Osteoblast (primary cell): ENCODE results near the gene AKAP10. TPM values are rescaled to one million over a fixed set of nuclear protein-coding genes. Genes with fewer than 3 reads are reported as not detected.

ENCODE experiments used
- DNase-seq: peaks from one replicate; pipeline ENCODE4 v3.0.0; 2011; ENCODE audit warnings: low spot score, mixed read lengths; ENCODE audit not compliant: insufficient read length; ENCODE audit errors: missing footprints
- H2AFZ ChIP-seq: 2 replicates; pipeline ENCODE4 v1.6.0; 2011; ENCODE audit warnings: mild to moderate bottlenecking, low read length
- H3K27ac ChIP-seq: 2 replicates; pipeline ENCODE4 v1.5.1; 2011; ENCODE audit warnings: mild to moderate bottlenecking, low read depth, low read length, moderate library complexity
- H3K27me3 ChIP-seq: 2 replicates; pipeline ENCODE4 v1.6.0; 2012; ENCODE audit warnings: mild to moderate bottlenecking, control low read depth, inconsistent platforms, low read length, moderate library complexity; ENCODE audit not compliant: insufficient read depth
- H3K36me3 ChIP-seq: 2 replicates; pipeline ENCODE4 v1.5.1; 2011; ENCODE audit warnings: mild to moderate bottlenecking, low read length, control low read depth, moderate library complexity; ENCODE audit not compliant: insufficient read depth
- H3K4me1 ChIP-seq: 2 replicates; pipeline ENCODE4 v1.5.1; 2011; ENCODE audit warnings: mild to moderate bottlenecking, low read length, control low read depth, moderate library complexity; ENCODE audit not compliant: insufficient read depth
- H3K4me2 ChIP-seq: 2 replicates; pipeline ENCODE4 v1.6.0; 2011; ENCODE audit warnings: mild to moderate bottlenecking, low read length; ENCODE audit not compliant: insufficient read depth
- H3K4me3 ChIP-seq: fragments of 200-600 bp; sonication (generic); 3 replicates; pipeline ENCODE4 v1.5.1; 2012; ENCODE audit warnings: mild to moderate bottlenecking, low read length, inconsistent platforms; ENCODE audit not compliant: insufficient read depth
- H3K79me2 ChIP-seq: 2 replicates; pipeline ENCODE4 v1.6.0; 2012; ENCODE audit warnings: mild to moderate bottlenecking, low read length, control low read depth, inconsistent platforms; ENCODE audit not compliant: insufficient read depth
- H3K9me3 ChIP-seq: 2 replicates; pipeline ENCODE4 v1.5.1; 2011; ENCODE audit warnings: low read depth, low read length, control low read depth
- H4K20me1 ChIP-seq: 2 replicates; pipeline ENCODE4 v1.6.0; 2012; ENCODE audit warnings: mild to moderate bottlenecking, low read length, control low read depth; ENCODE audit not compliant: insufficient read depth
- total RNA-seq: library from RNA; depleted of rRNA; stranded (reverse); fragments of >200 nt; gene quantifications from 2 replicates; pipeline ENCODE4 v1.2.3, GENCODE V29; 2012
- TF ChIP-seq, protein P1 (sequence below): IDR thresholded peaks from 2 replicates; pipeline ENCODE4 v1.5.1; 2011; ENCODE audit warnings: mild to moderate bottlenecking, low read depth, low read length, moderate library complexity; ENCODE audit errors: extremely low read depth

The AKAP10 gene
- total RNA-seq, 1 donor = 27.5 TPM

DNA sequence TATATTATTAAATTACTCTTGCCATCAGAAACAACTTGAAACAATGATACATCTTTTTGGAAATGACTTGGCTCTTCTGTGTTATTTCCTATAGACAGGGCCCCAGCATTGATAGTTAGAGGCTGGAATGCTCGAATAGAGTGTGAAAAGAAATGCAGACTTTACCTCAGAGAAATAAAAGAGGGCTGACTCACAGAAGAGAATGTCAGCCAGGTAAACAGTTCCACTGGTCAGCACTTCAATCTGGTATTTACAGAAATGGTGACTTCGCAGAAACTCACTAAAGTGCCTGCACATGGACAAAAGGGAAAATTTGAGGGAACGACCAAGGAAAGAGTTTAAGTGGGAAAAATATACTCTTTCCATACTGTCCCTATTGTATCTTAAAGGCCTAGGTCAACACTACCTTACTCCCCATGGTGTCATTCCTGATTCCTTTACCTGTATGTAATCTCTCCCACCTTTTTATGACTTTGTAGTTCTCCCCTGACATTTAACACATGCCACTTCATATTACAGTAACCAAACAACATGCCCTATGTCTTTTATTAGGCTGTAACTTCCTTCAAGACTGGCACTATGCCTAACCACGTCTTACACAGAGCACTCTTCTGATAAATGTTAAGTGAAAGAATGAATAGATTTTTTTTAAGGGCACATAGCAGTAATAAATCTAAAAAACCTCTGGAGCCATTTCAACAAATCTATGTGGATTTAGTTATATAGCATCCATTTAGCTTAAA lies 36.7 kb downstream of the AKAP10 start:
- Histone ChIP-seq H3K9me3 (no peaks in the 10 kb centered on the region), H3K4me2 (no peak overlapping the region), H3K36me3 (peaks cover 27% of the 10 kb centered on the region), H3K27me3 (no peaks in the 10 kb centered on the region), H2AFZ (no peak overlapping the region), H4K20me1 (peaks cover 7% of the 10 kb centered on the region), H3K79me2 (peaks cover 43% of the 10 kb centered on the region), H3K27ac (no peak overlapping the region), H3K4me3 (no peak overlapping the region), H3K4me1 (peaks cover 8% of the 10 kb centered on the region)
- TF ChIP-seq, protein P1, sequence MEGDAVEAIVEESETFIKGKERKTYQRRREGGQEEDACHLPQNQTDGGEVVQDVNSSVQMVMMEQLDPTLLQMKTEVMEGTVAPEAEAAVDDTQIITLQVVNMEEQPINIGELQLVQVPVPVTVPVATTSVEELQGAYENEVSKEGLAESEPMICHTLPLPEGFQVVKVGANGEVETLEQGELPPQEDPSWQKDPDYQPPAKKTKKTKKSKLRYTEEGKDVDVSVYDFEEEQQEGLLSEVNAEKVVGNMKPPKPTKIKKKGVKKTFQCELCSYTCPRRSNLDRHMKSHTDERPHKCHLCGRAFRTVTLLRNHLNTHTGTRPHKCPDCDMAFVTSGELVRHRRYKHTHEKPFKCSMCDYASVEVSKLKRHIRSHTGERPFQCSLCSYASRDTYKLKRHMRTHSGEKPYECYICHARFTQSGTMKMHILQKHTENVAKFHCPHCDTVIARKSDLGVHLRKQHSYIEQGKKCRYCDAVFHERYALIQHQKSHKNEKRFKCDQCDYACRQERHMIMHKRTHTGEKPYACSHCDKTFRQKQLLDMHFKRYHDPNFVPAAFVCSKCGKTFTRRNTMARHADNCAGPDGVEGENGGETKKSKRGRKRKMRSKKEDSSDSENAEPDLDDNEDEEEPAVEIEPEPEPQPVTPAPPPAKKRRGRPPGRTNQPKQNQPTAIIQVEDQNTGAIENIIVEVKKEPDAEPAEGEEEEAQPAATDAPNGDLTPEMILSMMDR = no peak
- DNase-seq = no peak

DNA sequence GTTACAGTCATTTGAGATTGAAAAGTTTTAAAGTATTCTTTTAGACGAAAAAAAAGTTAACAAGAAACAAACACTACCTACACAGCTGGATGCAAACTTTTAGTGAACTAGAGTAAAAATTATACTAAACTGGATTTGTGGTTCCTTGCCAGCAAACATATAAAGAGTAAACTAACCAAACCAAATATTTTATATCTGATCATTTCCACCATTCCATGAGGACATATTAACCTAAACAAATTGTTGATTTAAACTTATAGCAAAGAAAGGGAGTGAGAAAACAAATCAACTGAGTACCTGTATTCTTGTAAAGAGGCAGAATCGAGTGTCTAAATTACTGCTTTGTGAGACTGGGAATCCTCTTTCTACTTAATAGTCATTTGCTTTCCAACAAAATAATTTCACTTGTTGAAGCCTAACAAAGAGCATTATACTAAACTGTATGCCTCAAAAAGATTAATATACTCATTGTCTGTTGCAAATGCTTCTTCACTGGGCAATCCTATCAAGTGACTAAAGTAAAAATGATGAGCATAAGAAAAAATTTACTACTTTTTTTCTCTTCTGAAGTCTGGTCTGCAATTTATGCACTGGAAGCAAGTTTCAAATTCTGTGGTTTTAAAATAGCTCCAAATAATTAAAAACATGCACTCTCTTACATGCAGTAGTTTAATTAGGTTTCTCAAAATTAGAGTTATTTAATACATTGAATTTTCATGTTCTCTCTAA lies 37.5 kb downstream of the AKAP10 start:
- Histone ChIP-seq H3K4me2 (no peak overlapping the region), H3K4me3 (no peak overlapping the region), H3K27me3 (no peaks in the 10 kb centered on the region), H4K20me1 (peaks cover 7% of the 10 kb centered on the region), H2AFZ (no peak overlapping the region), H3K9me3 (no peaks in the 10 kb centered on the region), H3K27ac (no peak overlapping the region), H3K36me3 (peaks cover 32% of the 10 kb centered on the region), H3K79me2 (peaks cover 38% of the 10 kb centered on the region), H3K4me1 (peaks cover 8% of the 10 kb centered on the region)
- TF ChIP-seq, protein P1 = no peak
- no peak for DNase-seq

DNA sequence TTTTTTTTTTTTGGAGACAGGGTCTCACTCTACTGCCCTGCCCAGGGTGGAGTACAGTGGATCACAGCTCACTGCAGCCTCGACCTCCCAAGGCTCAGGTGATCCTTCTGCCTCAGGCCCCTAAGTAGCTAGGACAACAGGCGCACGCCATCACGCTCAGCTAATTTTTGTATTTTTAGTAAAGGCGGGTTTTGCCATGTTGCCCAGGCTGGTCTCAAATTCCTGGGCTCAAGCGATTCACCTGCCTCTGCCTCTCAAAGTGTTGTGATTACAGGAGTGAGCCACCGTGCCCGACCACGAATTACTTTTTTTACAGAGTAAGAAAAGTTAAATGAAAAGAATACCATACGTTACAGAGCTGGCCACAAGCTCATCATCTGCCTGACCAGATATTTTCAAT lies 38.9 kb downstream of the AKAP10 start:
- Histone ChIP-seq H3K36me3 (peaks cover 42% of the 10 kb centered on the region), H3K4me1 (peaks cover 8% of the 10 kb centered on the region), H3K4me2 (no peak overlapping the region), H2AFZ (no peak overlapping the region), H4K20me1 (peaks cover 9% of the 10 kb centered on the region), H3K27me3 (no peaks in the 10 kb centered on the region), H3K27ac (no peak overlapping the region), H3K79me2 (peaks cover 26% of the 10 kb centered on the region), H3K9me3 (no peaks in the 10 kb centered on the region), H3K4me3 (no peak overlapping the region)
- DNase-seq = no peak
- TF ChIP-seq, protein P1 = no peak

DNA sequence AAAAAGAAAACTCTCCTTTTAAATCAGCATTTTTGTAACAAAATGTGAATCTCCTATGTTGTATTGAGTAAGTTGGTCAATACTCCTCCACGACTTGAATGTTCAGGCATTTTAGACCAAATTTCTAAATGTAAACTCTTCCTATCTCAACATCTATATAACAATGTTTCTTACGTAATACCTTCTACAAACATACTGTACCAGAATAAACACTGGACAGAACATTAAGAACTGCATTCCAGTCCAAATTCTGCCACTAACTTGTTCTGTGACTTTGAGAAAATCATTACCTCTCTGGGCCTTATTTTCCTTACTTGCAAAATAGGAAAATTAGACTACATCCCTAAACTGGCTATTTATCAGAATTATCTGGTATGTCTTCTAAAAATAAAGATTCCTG lies 40.1 kb downstream of the AKAP10 start:
- DNase-seq = no peak
- peaks cover 14% of the 10 kb centered on the region for H3K79me2 ChIP-seq
- no peak overlapping the region for H3K27ac ChIP-seq
- H3K4me2 ChIP-seq = no peak overlapping the region
- TF ChIP-seq, protein P1 = no peak
- no peak overlapping the region for H3K4me3 ChIP-seq
- no peaks in the 10 kb centered on the region for H3K9me3 ChIP-seq
- peaks cover 8% of the 10 kb centered on the region for H3K4me1 ChIP-seq
- H3K36me3 ChIP-seq = peaks cover 37% of the 10 kb centered on the region
- peaks cover 7% of the 10 kb centered on the region for H4K20me1 ChIP-seq
- no peak overlapping the region for H2AFZ ChIP-seq
- no peaks in the 10 kb centered on the region for H3K27me3 ChIP-seq
